ENCODE measurements around the gene DNTT.

DNTT gene

GRCh38 chr10:96384506-96384905, 80.3 kb downstream of the DNTT start:
- FAIRE-seq, result no peak

GRCh38 chr10:96387161-96387560, 82.9 kb downstream of the DNTT start:
- no peak for FAIRE-seq

- FAIRE-seq, result no peak
These were observed 83.4 kb downstream of the DNTT start for GRCh38 chr10:96387601-96388000.

All from colon (tissue), 2 donors.